Stimulated activated naive CD8-positive, alpha-beta T cell treated with anti-CD3 and anti-CD28 coated beads, Interleukin-15, Interleukin-2, amounts not matched to agents 100 ng/mL and 50 ng/mL, for 24 hours (primary cell): Measurements from ENCODE around the gene SH3RF1.

Experiments
- H3K27ac Mint-ChIP-seq: one replicate; pipeline ENCODE4 v1.8.0; 2021; ENCODE audit warnings: mild to moderate bottlenecking, mixed read lengths
- H3K27me3 Mint-ChIP-seq: one replicate; pipeline ENCODE4 v1.8.0; 2021; ENCODE audit warnings: mixed read lengths
- H3K36me3 Mint-ChIP-seq: one replicate; pipeline ENCODE4 v1.8.0; 2021; ENCODE audit warnings: low read depth, mixed read lengths
- H3K4me1 Mint-ChIP-seq: one replicate; pipeline ENCODE4 v1.8.0; 2021; ENCODE audit warnings: low read depth, mixed read lengths
- H3K4me3 Mint-ChIP-seq: one replicate; pipeline ENCODE4 v1.8.0; 2021; ENCODE audit warnings: mild to moderate bottlenecking, mixed read lengths
- H3K9me3 Mint-ChIP-seq: one replicate; pipeline ENCODE4 v1.8.0; 2021; ENCODE audit warnings: mixed read lengths

Gene SH3RF1

DNA sequence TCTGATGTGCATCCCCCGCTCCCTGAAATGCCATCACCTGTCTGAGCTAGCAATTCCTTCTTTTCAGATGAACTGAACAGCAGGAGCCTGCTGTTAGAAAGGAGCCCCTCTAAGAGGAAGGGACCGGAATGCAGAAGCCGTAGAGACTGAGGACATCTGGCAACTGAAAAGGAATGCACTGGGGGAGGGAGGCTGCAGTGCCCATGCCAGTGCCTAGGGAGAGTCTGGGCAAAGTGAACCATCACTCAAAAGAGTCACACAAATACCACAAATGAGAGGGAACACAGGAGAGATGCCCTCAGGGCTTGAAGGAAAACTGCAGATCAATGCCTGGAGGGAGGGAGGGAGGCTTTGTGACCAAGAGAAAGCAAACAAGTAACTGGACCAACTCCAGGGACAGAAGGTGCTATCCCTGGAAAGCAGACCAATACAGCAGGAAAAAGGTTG, 166.8 kb downstream of the SH3RF1 start:
- Mint-ChIP-seq H3K27me3 (peaks cover 6% of the 10 kb centered on the region), H3K36me3 (no peaks in the 10 kb centered on the region), H3K4me1 (peaks cover 3% of the 10 kb centered on the region), H3K27ac (no peak overlapping the region), H3K4me3 (no peak overlapping the region), H3K9me3 (no peaks in the 10 kb centered on the region)

- Mint-ChIP-seq H3K36me3 (peaks cover 4% of the 10 kb centered on the region), H3K27ac (no peak overlapping the region), H3K4me1 (peaks cover 11% of the 10 kb centered on the region), H3K4me3 (no peak overlapping the region), H3K27me3 (peaks cover 6% of the 10 kb centered on the region), H3K9me3 (peaks cover 4% of the 10 kb centered on the region)
Measured at GRCh38 chr4:169102026-169102425, 168.7 kb downstream of the SH3RF1 start.

GRCh38 chr4:169100670-169101101, 170.1 kb downstream of the SH3RF1 start:
- no peak overlapping the region for H3K27ac Mint-ChIP-seq
- peaks cover 6% of the 10 kb centered on the region for H3K27me3 Mint-ChIP-seq
- peaks cover 11% of the 10 kb centered on the region for H3K4me1 Mint-ChIP-seq
- peaks cover 4% of the 10 kb centered on the region for H3K36me3 Mint-ChIP-seq
- H3K4me3 Mint-ChIP-seq: no peak overlapping the region
- peaks cover 4% of the 10 kb centered on the region for H3K9me3 Mint-ChIP-seq

DNA sequence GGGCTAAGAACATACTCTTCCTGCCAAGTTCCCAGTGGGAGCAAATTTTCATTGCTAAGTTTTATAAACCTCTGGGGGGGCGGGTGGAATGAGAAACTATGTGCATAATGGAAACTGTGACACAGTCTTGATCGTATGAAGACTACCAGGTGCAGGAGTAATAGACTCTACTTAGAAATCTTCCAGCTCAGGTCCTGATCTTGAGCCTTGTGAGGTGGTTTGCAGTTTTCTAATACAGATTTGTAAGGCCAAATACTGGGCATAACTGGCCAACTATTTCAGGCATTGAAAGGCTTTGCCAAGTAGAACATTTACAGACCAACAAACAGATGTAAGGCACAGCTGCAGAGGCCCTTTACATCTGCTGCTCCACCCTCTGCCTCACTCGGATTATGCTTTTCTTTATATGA, 171.0 kb downstream of the SH3RF1 start:
- peaks cover 4% of the 10 kb centered on the region for H3K36me3 Mint-ChIP-seq
- no peak overlapping the region for H3K27ac Mint-ChIP-seq
- peaks cover 11% of the 10 kb centered on the region for H3K4me1 Mint-ChIP-seq
- H3K4me3 Mint-ChIP-seq: no peak overlapping the region
- H3K9me3 Mint-ChIP-seq: peaks cover 4% of the 10 kb centered on the region
- H3K27me3 Mint-ChIP-seq: peaks cover 6% of the 10 kb centered on the region

GRCh38 chr4:169098969-169099690, 171.6 kb downstream of the SH3RF1 start:
- peak overlapping the region; percentile 64 for H3K27ac Mint-ChIP-seq
- H3K36me3 Mint-ChIP-seq: peaks cover 4% of the 10 kb centered on the region
- peaks cover 11% of the 10 kb centered on the region for H3K4me1 Mint-ChIP-seq
- H3K4me3 Mint-ChIP-seq: no peak overlapping the region
- peaks cover 3% of the 10 kb centered on the region for H3K27me3 Mint-ChIP-seq
- H3K9me3 Mint-ChIP-seq: peaks cover 4% of the 10 kb centered on the region

GRCh38 chr4:169098532-169098931, 172.2 kb downstream of the SH3RF1 start:
- H3K4me1 Mint-ChIP-seq: peaks cover 11% of the 10 kb centered on the region
- peak overlapping the region; percentile 64 for H3K27ac Mint-ChIP-seq
- H3K4me3 Mint-ChIP-seq: no peak overlapping the region
- H3K27me3 Mint-ChIP-seq: no peaks in the 10 kb centered on the region
- H3K9me3 Mint-ChIP-seq: peaks cover 4% of the 10 kb centered on the region
- peaks cover 4% of the 10 kb centered on the region for H3K36me3 Mint-ChIP-seq

- Mint-ChIP-seq H3K27ac (peak overlapping the region; percentile 64), H3K9me3 (peaks cover 4% of the 10 kb centered on the region), H3K27me3 (no peaks in the 10 kb centered on the region), H3K4me3 (no peak overlapping the region), H3K4me1 (peaks cover 11% of the 10 kb centered on the region), H3K36me3 (peaks cover 4% of the 10 kb centered on the region)
Measured at GRCh38 chr4:169098054-169098497, 172.7 kb downstream of the SH3RF1 start.

- Mint-ChIP-seq H3K36me3 (peaks cover 4% of the 10 kb centered on the region), H3K4me3 (no peak overlapping the region)
Measured at GRCh38 chr4:169096221-169096620, 174.5 kb downstream of the SH3RF1 start.

DNA sequence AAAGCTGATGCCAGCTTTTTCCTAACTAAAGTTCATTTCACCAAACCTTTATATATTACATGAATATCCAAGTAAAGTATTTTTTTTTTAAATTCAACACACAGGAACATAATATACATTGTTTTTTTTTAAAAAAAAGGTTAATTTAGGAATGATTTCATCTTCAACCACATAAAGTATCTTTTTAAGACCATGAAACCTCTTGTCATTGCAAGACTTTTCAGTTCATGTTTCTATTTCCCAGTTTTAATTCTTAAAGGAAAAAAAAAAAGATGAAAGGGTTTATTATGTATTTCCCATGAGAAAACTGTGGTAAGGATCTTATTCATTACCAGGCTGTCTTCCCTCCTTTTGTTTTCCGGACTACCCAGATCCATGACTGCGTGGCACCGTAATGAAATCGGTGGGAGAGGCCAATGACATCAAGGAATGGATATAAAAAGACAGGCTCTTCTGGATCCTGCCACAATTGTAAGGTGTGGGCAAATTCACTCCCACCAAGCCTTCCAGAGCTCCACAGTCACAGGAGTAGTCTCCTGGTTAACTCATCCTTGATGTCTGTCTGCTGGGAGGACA, 176.0 kb downstream of the SH3RF1 start:
- Mint-ChIP-seq H3K4me3 (no peak overlapping the region), H3K9me3 (peaks cover 4% of the 10 kb centered on the region), H3K36me3 (peaks cover 8% of the 10 kb centered on the region), H3K27me3 (no peaks in the 10 kb centered on the region), H3K4me1 (peaks cover 11% of the 10 kb centered on the region), H3K27ac (no peak overlapping the region)

More at GRCh38 chr4:169096221-169096620, 174.5 kb downstream of the SH3RF1 start:
- Mint-ChIP-seq H3K27me3 (no peaks in the 10 kb centered on the region), H3K27ac (no peak overlapping the region), H3K9me3 (peaks cover 4% of the 10 kb centered on the region), H3K4me1 (peaks cover 11% of the 10 kb centered on the region)

- H3K36me3 Mint-ChIP-seq: peaks cover 8% of the 10 kb centered on the region
Measured at GRCh38 chr4:169092889-169093522, 177.8 kb downstream of the SH3RF1 start.

DNA sequence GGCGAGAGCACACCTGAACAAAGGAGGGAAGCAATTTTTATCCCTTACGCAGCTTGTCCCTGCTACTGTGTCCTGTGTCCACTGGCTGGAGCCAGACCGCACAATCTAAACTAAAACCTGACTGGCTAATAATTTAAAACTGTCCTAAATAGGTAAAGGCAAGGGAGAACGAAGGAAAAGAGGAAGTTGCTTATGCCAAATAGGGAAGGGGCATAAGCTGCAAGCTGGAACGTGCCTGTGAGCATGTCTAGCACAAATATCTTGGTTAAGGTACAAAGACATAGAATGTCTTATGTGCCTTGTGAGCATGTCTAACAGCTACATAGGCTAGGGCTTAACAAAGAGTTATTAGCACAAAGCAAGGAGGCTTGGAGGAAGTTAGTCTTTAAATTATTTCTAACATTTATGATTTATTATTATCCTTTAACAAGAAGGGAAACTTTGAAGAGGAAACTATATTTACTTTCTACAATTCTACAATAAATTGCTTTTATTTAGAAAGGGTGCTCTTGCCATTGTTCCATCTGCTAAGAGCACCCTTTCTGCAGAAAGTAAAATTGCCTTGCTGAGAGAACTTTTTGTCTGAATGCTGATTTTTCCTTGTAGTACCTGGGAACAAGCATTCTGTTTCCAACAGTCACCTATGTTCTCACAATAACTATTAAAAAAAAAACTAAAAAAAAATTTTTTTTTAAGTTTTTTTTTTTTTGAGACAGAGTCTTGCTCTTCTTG, 180.1 kb downstream of the SH3RF1 start:
- H3K27ac Mint-ChIP-seq: no peak overlapping the region
- H3K36me3 Mint-ChIP-seq: peaks cover 3% of the 10 kb centered on the region
- H3K27me3 Mint-ChIP-seq: no peaks in the 10 kb centered on the region
- H3K9me3 Mint-ChIP-seq: no peaks in the 10 kb centered on the region
- no peaks in the 10 kb centered on the region for H3K4me1 Mint-ChIP-seq
- H3K4me3 Mint-ChIP-seq: no peak overlapping the region

More at GRCh38 chr4:169092889-169093522, 177.8 kb downstream of the SH3RF1 start:
- Mint-ChIP-seq H3K9me3 (peaks cover 4% of the 10 kb centered on the region), H3K4me1 (no peaks in the 10 kb centered on the region), H3K27ac (no peak overlapping the region), H3K27me3 (no peaks in the 10 kb centered on the region), H3K4me3 (no peak overlapping the region)

DNA sequence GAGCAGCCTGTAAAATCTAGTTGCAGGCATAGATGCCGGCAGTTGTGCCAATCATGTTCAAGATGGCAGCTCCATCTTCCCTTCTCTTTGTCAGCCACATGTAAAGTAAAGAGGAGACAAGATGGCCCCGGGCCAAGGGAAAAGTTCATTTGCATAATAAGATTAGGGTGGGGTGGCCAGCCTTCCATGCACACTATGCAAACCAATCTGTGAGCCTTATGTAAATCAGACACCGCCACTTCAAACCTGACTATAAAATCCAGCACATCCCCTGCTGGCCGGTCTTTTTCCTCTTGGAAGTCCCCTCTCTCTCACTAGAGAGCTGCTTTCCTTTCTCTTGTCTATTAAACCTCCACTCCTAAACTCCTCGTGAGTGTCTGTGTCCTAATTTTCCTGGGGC, 181.8 kb downstream of the SH3RF1 start:
- H3K27me3 Mint-ChIP-seq: no peaks in the 10 kb centered on the region
- no peak overlapping the region for H3K27ac Mint-ChIP-seq
- peaks cover 3% of the 10 kb centered on the region for H3K36me3 Mint-ChIP-seq
- H3K4me3 Mint-ChIP-seq: no peak overlapping the region
- no peaks in the 10 kb centered on the region for H3K9me3 Mint-ChIP-seq
- H3K4me1 Mint-ChIP-seq: no peaks in the 10 kb centered on the region

- Mint-ChIP-seq H3K4me3 (no peak overlapping the region), H3K4me1 (peaks cover 10% of the 10 kb centered on the region), H3K36me3 (no peaks in the 10 kb centered on the region), H3K9me3 (no peaks in the 10 kb centered on the region), H3K27ac (no peak overlapping the region), H3K27me3 (peaks cover 3% of the 10 kb centered on the region)
Measured at GRCh38 chr4:169084954-169085353, 185.8 kb downstream of the SH3RF1 start.

GRCh38 chr4:169080981-169081380, 189.8 kb downstream of the SH3RF1 start:
- no peaks in the 10 kb centered on the region for H3K9me3 Mint-ChIP-seq
- H3K27ac Mint-ChIP-seq: no peak overlapping the region
- no peaks in the 10 kb centered on the region for H3K36me3 Mint-ChIP-seq
- peaks cover 17% of the 10 kb centered on the region for H3K4me1 Mint-ChIP-seq
- peaks cover 8% of the 10 kb centered on the region for H3K27me3 Mint-ChIP-seq
- no peak overlapping the region for H3K4me3 Mint-ChIP-seq
